ENCODE data around the gene SCGN. TPM values are rescaled to one million over a fixed set of nuclear protein-coding genes. Genes with fewer than 3 reads are reported as not detected.
"Not testable (repeated sequence)": the region's sequence is repeated elsewhere in the genome, so short reads cannot be mapped to it uniquely, and the experiment has no call there.

SCGN gene
- total RNA-seq, 1 donor from 2014 or later: not detected

DNA sequence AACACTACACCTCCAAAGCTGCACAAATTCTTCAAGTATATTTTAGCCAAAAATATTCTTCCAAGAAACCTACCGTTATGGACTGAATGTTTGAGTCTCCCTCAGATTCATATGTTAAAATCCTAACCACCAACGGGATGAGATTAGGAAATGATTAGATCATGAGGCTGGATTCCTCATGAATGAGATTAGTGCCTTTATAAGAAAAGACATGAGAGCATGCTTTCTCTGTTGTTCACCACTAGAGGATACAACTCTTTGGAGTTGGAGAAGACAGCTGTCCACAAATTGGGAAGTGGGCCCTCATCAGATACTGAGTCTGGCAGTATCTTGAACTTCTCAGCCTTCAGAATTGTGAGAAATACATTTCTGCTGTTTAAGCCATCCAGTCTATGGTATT, 95.5 kb downstream of the SCGN start:
- intact Hi-C loops (cut with DNase I): no loop called here
- Histone ChIP-seq H3K4me1 (no peaks in the 10 kb centered on the region), H3K27ac (no peak overlapping the region), H3K9me3 (no peaks in the 10 kb centered on the region), H3K36me3 (no peaks in the 10 kb centered on the region), H3K4me3 (no peak overlapping the region), H3K27me3 (no peaks in the 10 kb centered on the region)
- no peak for DNase-seq (ENCODE audit: low spot score in 2 of 2)
- no peak for TF ChIP-seq CTCF (IDR thresholded peaks at IDR 0.05)

GRCh38 chr6:25748049-25748448, 96.0 kb downstream of the SCGN start:
- Histone ChIP-seq H3K27me3 (no peaks in the 10 kb centered on the region), H3K4me3 (no peak overlapping the region), H3K36me3 (no peaks in the 10 kb centered on the region), H3K4me1 (no peaks in the 10 kb centered on the region), H3K27ac (no peak overlapping the region), H3K9me3 (no peaks in the 10 kb centered on the region)
- intact Hi-C loops (cut with DNase I): no loop called here
- TF ChIP-seq CTCF (IDR thresholded peaks at IDR 0.05): no peak
- no peak for DNase-seq (ENCODE audit: low spot score in 2 of 2)

GRCh38 chr6:25748601-25749517, 96.8 kb downstream of the SCGN start:
- H3K36me3 ChIP-seq; DNase-seq (ENCODE audit: low spot score in 2 of 2); intact Hi-C loops (cut with DNase I); H3K9me3 ChIP-seq; H3K27ac ChIP-seq; H3K27me3 ChIP-seq; H3K4me3 ChIP-seq; H3K4me1 ChIP-seq: not testable (repeated sequence)

DNA sequence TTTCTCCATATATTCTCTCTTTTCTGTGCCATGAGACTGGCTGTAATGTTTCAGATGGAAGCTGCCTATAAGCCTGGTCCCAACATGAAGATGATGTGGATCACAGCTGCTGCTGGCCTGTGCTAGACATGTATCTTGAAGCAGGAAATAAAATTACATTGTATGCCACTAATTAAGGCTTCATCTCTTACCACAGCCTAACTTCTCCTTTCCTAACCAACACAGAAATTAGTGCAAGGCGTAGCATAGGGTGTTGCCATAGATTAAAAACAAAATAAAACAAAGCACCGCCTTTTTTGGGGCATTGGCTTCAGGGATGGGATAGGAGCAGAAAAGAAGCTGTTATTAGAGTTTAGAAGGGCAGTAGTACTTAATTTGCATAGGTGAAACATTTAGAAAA, 97.8 kb downstream of the SCGN start:
- DNase-seq (ENCODE audit: low spot score in 2 of 2): no peak
- Histone ChIP-seq H3K9me3 (no peaks in the 10 kb centered on the region), H3K36me3 (no peaks in the 10 kb centered on the region), H3K4me1 (no peaks in the 10 kb centered on the region), H3K27me3 (no peaks in the 10 kb centered on the region), H3K27ac (no peak overlapping the region), H3K4me3 (no peak overlapping the region)
- TF ChIP-seq CTCF (IDR thresholded peaks at IDR 0.05): no peak
- intact Hi-C loops (cut with DNase I): no loop called here

GRCh38 chr6:25750906-25751305, 98.9 kb downstream of the SCGN start:
- no peak for TF ChIP-seq CTCF (IDR thresholded peaks at IDR 0.05)
- no peak for DNase-seq (ENCODE audit: low spot score in 2 of 2)
- H3K9me3 ChIP-seq: no peaks in the 10 kb centered on the region
- no peak overlapping the region for H3K27ac ChIP-seq
- intact Hi-C loops (cut with DNase I): no loop called here
- no peak overlapping the region for H3K4me3 ChIP-seq
- no peaks in the 10 kb centered on the region for H3K27me3 ChIP-seq
- no peaks in the 10 kb centered on the region for H3K4me1 ChIP-seq
- no peaks in the 10 kb centered on the region for H3K36me3 ChIP-seq

Other genes starting within 250 kb of the SCGN start
- not detected for gene SLC17A4, start 102.5 kb downstream of the SCGN start, total RNA-seq
- not detected for gene SLC17A1, start 179.8 kb downstream of the SCGN start, total RNA-seq
- not detected for gene SLC17A3, start 222.0 kb downstream of the SCGN start, total RNA-seq